Natural killer cell (primary cell): Measurements from ENCODE around the gene RTN1. TPM values are rescaled to one million over a fixed set of nuclear protein-coding genes. Genes with fewer than 3 reads are reported as not detected.

ENCODE experiments used
- ATAC-seq, 3 donors: fragments of 150-1000 bp in 2 of 3; fragments of 200-7000 bp in 1 of 3; cut with Tn5 transposase; 1 replicate in 1 of 3; 2 replicates in 2 of 3; pipeline ENCODE4 v1.10.0; 2021; ENCODE audit warnings: mild to moderate bottlenecking in 2 of 3, moderate library complexity in 2 of 3
- DNase-seq, 2 donors: peaks; one replicate each; pipeline versions ENCODE4 v3.0.0 to v3.0.0-alpha.2; 2013 to 2021; ENCODE audit warnings: mixed read lengths in 1 of 2
- H3K27ac ChIP-seq: one replicate; pipeline ENCODE4 v1.5.1; 2013; ENCODE audit warnings: mild to moderate bottlenecking, low read length
- H3K27me3 ChIP-seq: one replicate; pipeline ENCODE4 v1.6.1; 2013; ENCODE audit warnings: low read length; ENCODE audit not compliant: control insufficient read depth, insufficient read depth
- H3K36me3 ChIP-seq: one replicate; pipeline ENCODE4 v1.6.1; 2013; ENCODE audit warnings: low read length; ENCODE audit not compliant: control insufficient read depth, insufficient read depth
- H3K4me1 ChIP-seq: one replicate; pipeline ENCODE4 v1.6.1; 2013; ENCODE audit warnings: low read length; ENCODE audit not compliant: control insufficient read depth, insufficient read depth
- H3K4me3 ChIP-seq: one replicate; pipeline ENCODE4 v1.5.1; 2013; ENCODE audit warnings: low read length
- H3K9me3 ChIP-seq: one replicate; pipeline ENCODE4 v1.6.1; 2013; ENCODE audit warnings: low read length; ENCODE audit not compliant: control insufficient read depth, insufficient read depth
- H3K27ac Mint-ChIP-seq, 2 donors: one replicate each; pipeline ENCODE4 v1.8.0; 2022; ENCODE audit warnings: mild to moderate bottlenecking in 2 of 2, mixed read lengths in 2 of 2, moderate library complexity in 1 of 2
- H3K27me3 Mint-ChIP-seq, 2 donors: one replicate each; pipeline ENCODE4 v1.8.0; 2022; ENCODE audit warnings: low read depth in 2 of 2, mixed read lengths in 2 of 2
- H3K36me3 Mint-ChIP-seq: one replicate; pipeline ENCODE4 v1.8.0; 2022; ENCODE audit warnings: mixed read lengths
- H3K4me1 Mint-ChIP-seq, 2 donors: one replicate each; pipeline ENCODE4 v1.8.0; 2022; ENCODE audit warnings: mixed read lengths in 2 of 2
- H3K4me3 Mint-ChIP-seq: one replicate; pipeline ENCODE4 v1.8.0; 2022; ENCODE audit warnings: mild to moderate bottlenecking, moderate library complexity, mixed read lengths
- H3K9me3 Mint-ChIP-seq, 2 donors: one replicate each; pipeline ENCODE4 v1.8.0; 2022; ENCODE audit warnings: mixed read lengths in 2 of 2
- CTCF ChIP-seq: fragments of 200-600 bp; IDR thresholded peaks from one replicate; pipeline ENCODE4 v1.8.0; 2022; ENCODE audit warnings: antibody characterized with exemption
- WGBS: methylation state at CpG from one replicate; pipeline ENCODE4 v1.1.7; 2013; ENCODE audit warnings: missing lambda C conversion rate; ENCODE audit not compliant: insufficient coverage; 5-methylcytosine and 5-hydroxymethylcytosine counted together
- intact Hi-C: fragments of 100-400 bp; cut with micrococcal nuclease; formaldehyde crosslinking; loops from one replicate; pipeline ENCODE4 v1.14.2; 2022
- total RNA-seq, 4 donors: library from RNA; stranded (reverse); fragments of 120-200 nt in 1 of 4; gene quantifications; one replicate each; pipeline versions ENCODE4 v1.2.3 to v1.2.4, GENCODE V29; 2013 to 2022

Gene RTN1
- total RNA-seq, 3 donors from 2014 or later (not counting 1 experiment from before 2014, with no cell fraction given) = 1.9 to 3.6 (median 2.3) TPM

GRCh38 chr14:59678352-59678751 lies 192.2 kb downstream of the RTN1 start:
- Mint-ChIP-seq H3K4me1 (no peaks in the 10 kb centered on the region), H3K9me3 (peaks cover 5 to 10% of the 10 kb centered on the region in 2 donors), H3K27me3 (peaks cover 2 to 8% of the 10 kb centered on the region in 2 donors), H3K27ac (no peak overlapping the region), H3K4me3 (no peak overlapping the region), H3K36me3 (no peaks in the 10 kb centered on the region)
- TF ChIP-seq CTCF = no peak
- H3K9me3 ChIP-seq = no peaks in the 10 kb centered on the region
- intact Hi-C loops = no loop called here
- no peak overlapping the region for H3K27ac ChIP-seq
- DNase-seq (no peak), ATAC-seq (no peak)
- H3K4me1 ChIP-seq = no peaks in the 10 kb centered on the region
- H3K27me3 ChIP-seq = no peaks in the 10 kb centered on the region
- 86% methylated on average over 2 of the region's 2 CpGs for WGBS
- no peak overlapping the region for H3K4me3 ChIP-seq
- no peaks in the 10 kb centered on the region for H3K36me3 ChIP-seq

GRCh38 chr14:59677771-59678231 lies 192.8 kb downstream of the RTN1 start:
- peaks cover 5 to 10% of the 10 kb centered on the region in 2 donors for H3K9me3 Mint-ChIP-seq
- intact Hi-C loops = no loop called here
- TF ChIP-seq CTCF = no peak

GRCh38 chr14:59675394-59675793 lies 195.2 kb downstream of the RTN1 start:
- no peaks in the 10 kb centered on the region for H3K4me1 Mint-ChIP-seq
- no CpG with 5 or more reads among the region's 1 CpG for WGBS
- H3K36me3 Mint-ChIP-seq = no peaks in the 10 kb centered on the region

More at GRCh38 chr14:59677771-59678231, 192.8 kb downstream of the RTN1 start:
- no peaks in the 10 kb centered on the region for H3K9me3 ChIP-seq
- H3K36me3 ChIP-seq = no peaks in the 10 kb centered on the region
- no peaks in the 10 kb centered on the region for H3K27me3 ChIP-seq
- no peak overlapping the region for H3K4me3 Mint-ChIP-seq
- H3K4me1 Mint-ChIP-seq = no peaks in the 10 kb centered on the region
- DNase-seq (no peak), ATAC-seq (no peak)
- 95% methylated on average over 3 of the region's 3 CpGs for WGBS
- no peaks in the 10 kb centered on the region for H3K4me1 ChIP-seq
- no peak overlapping the region for H3K27ac ChIP-seq
- peaks cover 2 to 8% of the 10 kb centered on the region in 2 donors for H3K27me3 Mint-ChIP-seq
- H3K27ac Mint-ChIP-seq = no peak overlapping the region
- H3K4me3 ChIP-seq = no peak overlapping the region
- no peaks in the 10 kb centered on the region for H3K36me3 Mint-ChIP-seq

More at GRCh38 chr14:59675394-59675793, 195.2 kb downstream of the RTN1 start:
- intact Hi-C loops = no loop called here
- Mint-ChIP-seq H3K4me3 (no peak overlapping the region), H3K27ac (no peak overlapping the region), H3K9me3 (peaks cover 4 to 5% of the 10 kb centered on the region in 2 donors), H3K27me3 (no peaks in the 10 kb centered on the region)
- Histone ChIP-seq H3K4me1 (no peaks in the 10 kb centered on the region), H3K36me3 (no peaks in the 10 kb centered on the region), H3K4me3 (no peak overlapping the region), H3K27ac (no peak overlapping the region), H3K27me3 (no peaks in the 10 kb centered on the region), H3K9me3 (no peaks in the 10 kb centered on the region)
- DNase-seq (no peak), ATAC-seq (no peak)
- no peak for TF ChIP-seq CTCF
